DOHH2 (cell line): ENCODE measurements around the gene UTY.

Source experiments
- H3F3A ChIP-seq: fragments of 200-600 bp; sonication (generic), shearing (Covaris generic); 2 replicates; pipeline ENCODE4 v1.6.0; 2016; ENCODE audit warnings: antibody characterized with exemption, mild to moderate bottlenecking; ENCODE audit not compliant: control insufficient read depth, insufficient read depth
- H3K27ac ChIP-seq: fragments of 200-600 bp; sonication (generic); 2 replicates; pipeline ENCODE4 v1.5.1; 2014; ENCODE audit warnings: low read depth, mild to moderate bottlenecking, low read length, moderate library complexity
- H3K27me3 ChIP-seq: fragments of 200-600 bp; sonication (generic); 2 replicates; pipeline ENCODE4 v1.6.1; 2014; ENCODE audit warnings: mild to moderate bottlenecking, low read length, mixed read lengths; ENCODE audit not compliant: control insufficient read depth
- H3K36me3 ChIP-seq: fragments of 200-600 bp; sonication (generic); 2 replicates; pipeline ENCODE4 v1.6.1; 2014; ENCODE audit warnings: mild to moderate bottlenecking, low read length, moderate library complexity, mixed read lengths; ENCODE audit not compliant: control insufficient read depth
- H3K4me1 ChIP-seq: fragments of 200-600 bp; sonication (generic); 2 replicates; pipeline ENCODE4 v1.6.1; 2014; ENCODE audit warnings: mild to moderate bottlenecking, low read length, mixed read lengths; ENCODE audit not compliant: control insufficient read depth
- H3K4me2 ChIP-seq: fragments of 200-600 bp; sonication (generic); 2 replicates; pipeline ENCODE4 v1.6.0; 2014; ENCODE audit warnings: mild to moderate bottlenecking, low read length, moderate library complexity
- H3K4me3 ChIP-seq: fragments of 200-600 bp; sonication (generic); 2 replicates; pipeline ENCODE4 v1.5.1; 2014; ENCODE audit warnings: mild to moderate bottlenecking, low read length, mixed read lengths
- H3K79me2 ChIP-seq: fragments of 200-600 bp; sonication (generic); 2 replicates; pipeline ENCODE4 v1.6.1; 2014; ENCODE audit warnings: mild to moderate bottlenecking, low read length, mixed read lengths; ENCODE audit not compliant: control insufficient read depth
- H3K9me2 ChIP-seq: fragments of 200-600 bp; sonication (generic); replicated peaks from 2 replicates; pipeline ENCODE4 v1.6.1; 2014; ENCODE audit warnings: mild to moderate bottlenecking, low read length, mixed read lengths; ENCODE audit not compliant: control insufficient read depth
- H3K9me3 ChIP-seq: fragments of 200-600 bp; sonication (generic); 2 replicates; pipeline ENCODE4 v1.6.1; 2014; ENCODE audit warnings: antibody characterized with exemption, low read length, mixed read lengths; ENCODE audit not compliant: control insufficient read depth, insufficient read depth
- H4K20me1 ChIP-seq: fragments of 200-600 bp; sonication (generic); 2 replicates; pipeline ENCODE4 v1.6.0; 2014; ENCODE audit warnings: low read depth, mild to moderate bottlenecking, antibody characterized with exemption, low read length, moderate library complexity; ENCODE audit not compliant: control insufficient read depth, insufficient read depth
- EZH2phosphoT487 ChIP-seq: fragments of 200-600 bp; sonication (generic); IDR thresholded peaks from 2 replicates; pipeline ENCODE4 v1.6.1; 2017; ENCODE audit warnings: borderline replicate concordance, mild to moderate bottlenecking, antibody characterized with exemption, low read length, moderate library complexity, mixed read lengths
- TF ChIP-seq, protein P1 (sequence below): fragments of 200-600 bp; sonication (generic); IDR thresholded peaks from one replicate; pipeline ENCODE4 v1.5.1; 2014; ENCODE audit warnings: antibody characterized with exemption, mild to moderate bottlenecking, low read depth, low read length; ENCODE audit not compliant: poor library complexity, severe bottlenecking

The UTY gene

DNA sequence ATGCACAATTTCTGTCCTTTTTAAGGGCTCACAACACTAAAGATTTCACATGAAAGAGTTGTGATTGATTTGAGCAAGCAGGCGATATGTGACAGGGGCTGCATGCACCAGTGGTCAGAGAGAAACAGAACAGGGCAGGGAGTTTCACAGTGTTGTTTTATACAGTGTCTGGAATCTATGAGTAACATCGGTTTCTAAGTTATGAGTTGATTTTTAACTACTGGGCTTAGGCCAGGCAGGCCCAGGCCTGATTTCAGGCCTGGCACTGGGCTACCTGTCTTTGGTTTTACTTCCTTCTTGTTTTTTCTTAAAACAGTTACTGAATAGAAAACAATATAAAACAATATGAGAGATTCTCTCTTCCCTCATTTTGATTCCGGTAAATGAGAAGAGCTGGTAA is 13.9 kb upstream of the UTY start:
- H3K27ac ChIP-seq = no peak overlapping the region
- H3K9me3 ChIP-seq = no peaks in the 10 kb centered on the region
- no peak overlapping the region for H3K4me2 ChIP-seq

DNA sequence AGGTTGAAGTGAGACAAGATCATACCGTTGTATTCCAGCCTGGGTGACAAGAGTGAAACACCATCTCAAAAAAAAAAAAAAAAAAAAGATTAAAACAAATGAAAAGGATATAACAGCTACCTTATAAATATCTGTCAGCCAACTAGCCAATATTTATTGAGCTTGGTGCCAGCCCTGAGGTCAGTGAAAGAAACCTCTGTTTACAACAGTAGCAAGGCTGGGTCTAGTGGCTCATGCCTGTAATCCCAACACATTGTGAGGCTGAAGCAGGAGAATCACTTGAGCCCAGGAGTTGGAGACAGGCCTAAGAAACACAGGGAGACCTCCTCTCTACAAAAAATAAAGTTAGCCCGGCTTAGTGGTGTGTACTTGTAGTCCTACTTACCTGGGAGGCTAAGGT is 12.6 kb upstream of the UTY start:
- H3K4me3 ChIP-seq = no peak overlapping the region
- H3K9me3 ChIP-seq = no peaks in the 10 kb centered on the region
- H3K79me2 ChIP-seq = no peaks in the 10 kb centered on the region
- no peaks in the 10 kb centered on the region for H3F3A ChIP-seq
- no peaks in the 10 kb centered on the region for H4K20me1 ChIP-seq
- H3K9me2 ChIP-seq = no peaks in the 10 kb centered on the region
- no peak for TF ChIP-seq EZH2phosphoT487
- TF ChIP-seq, protein P1, sequence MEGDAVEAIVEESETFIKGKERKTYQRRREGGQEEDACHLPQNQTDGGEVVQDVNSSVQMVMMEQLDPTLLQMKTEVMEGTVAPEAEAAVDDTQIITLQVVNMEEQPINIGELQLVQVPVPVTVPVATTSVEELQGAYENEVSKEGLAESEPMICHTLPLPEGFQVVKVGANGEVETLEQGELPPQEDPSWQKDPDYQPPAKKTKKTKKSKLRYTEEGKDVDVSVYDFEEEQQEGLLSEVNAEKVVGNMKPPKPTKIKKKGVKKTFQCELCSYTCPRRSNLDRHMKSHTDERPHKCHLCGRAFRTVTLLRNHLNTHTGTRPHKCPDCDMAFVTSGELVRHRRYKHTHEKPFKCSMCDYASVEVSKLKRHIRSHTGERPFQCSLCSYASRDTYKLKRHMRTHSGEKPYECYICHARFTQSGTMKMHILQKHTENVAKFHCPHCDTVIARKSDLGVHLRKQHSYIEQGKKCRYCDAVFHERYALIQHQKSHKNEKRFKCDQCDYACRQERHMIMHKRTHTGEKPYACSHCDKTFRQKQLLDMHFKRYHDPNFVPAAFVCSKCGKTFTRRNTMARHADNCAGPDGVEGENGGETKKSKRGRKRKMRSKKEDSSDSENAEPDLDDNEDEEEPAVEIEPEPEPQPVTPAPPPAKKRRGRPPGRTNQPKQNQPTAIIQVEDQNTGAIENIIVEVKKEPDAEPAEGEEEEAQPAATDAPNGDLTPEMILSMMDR = no peak
- H3K4me1 ChIP-seq = no peaks in the 10 kb centered on the region
- no peaks in the 10 kb centered on the region for H3K27me3 ChIP-seq
- no peak overlapping the region for H3K4me2 ChIP-seq
- no peak overlapping the region for H3K27ac ChIP-seq
- H3K36me3 ChIP-seq = no peaks in the 10 kb centered on the region

More for the DNA sequence above, 13.9 kb upstream of the UTY start:
- H3F3A ChIP-seq = no peaks in the 10 kb centered on the region
- no peaks in the 10 kb centered on the region for H3K4me1 ChIP-seq
- H3K79me2 ChIP-seq = no peaks in the 10 kb centered on the region
- H3K4me3 ChIP-seq = no peak overlapping the region
- H4K20me1 ChIP-seq = no peaks in the 10 kb centered on the region
- TF ChIP-seq, protein P1 = no peak
- TF ChIP-seq EZH2phosphoT487 = no peak
- no peaks in the 10 kb centered on the region for H3K27me3 ChIP-seq
- no peaks in the 10 kb centered on the region for H3K9me2 ChIP-seq
- H3K36me3 ChIP-seq = no peaks in the 10 kb centered on the region

DNA sequence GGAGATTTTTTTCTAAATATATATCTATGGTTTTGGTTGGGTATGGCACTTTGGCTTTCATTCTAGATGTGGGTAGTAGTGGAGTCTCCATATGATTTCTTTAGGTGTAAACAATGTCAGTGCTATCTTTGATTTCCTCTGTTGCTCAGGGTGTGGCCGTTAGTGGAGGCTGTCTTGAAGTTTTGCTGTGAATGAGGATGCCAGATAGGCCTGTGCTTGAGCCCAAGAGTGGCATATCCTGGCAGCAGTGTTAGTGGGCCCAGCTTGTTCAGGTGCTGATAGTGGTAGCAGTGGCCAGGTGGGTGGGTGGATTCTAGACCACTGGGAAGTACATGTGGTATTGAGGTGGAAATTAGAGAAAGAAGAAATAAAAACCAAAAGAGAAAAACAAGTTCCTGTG is 8.9 kb upstream of the UTY start:
- H3K27ac ChIP-seq = no peak overlapping the region
- no peaks in the 10 kb centered on the region for H3F3A ChIP-seq
- no peak overlapping the region for H3K4me2 ChIP-seq
- no peaks in the 10 kb centered on the region for H3K4me1 ChIP-seq
- TF ChIP-seq, protein P1 = no peak
- no peak for TF ChIP-seq EZH2phosphoT487
- H3K4me3 ChIP-seq = no peak overlapping the region
- no peaks in the 10 kb centered on the region for H3K9me2 ChIP-seq
- no peaks in the 10 kb centered on the region for H3K9me3 ChIP-seq
- no peaks in the 10 kb centered on the region for H3K36me3 ChIP-seq
- no peaks in the 10 kb centered on the region for H3K27me3 ChIP-seq
- H4K20me1 ChIP-seq = no peaks in the 10 kb centered on the region
- H3K79me2 ChIP-seq = no peaks in the 10 kb centered on the region

DNA sequence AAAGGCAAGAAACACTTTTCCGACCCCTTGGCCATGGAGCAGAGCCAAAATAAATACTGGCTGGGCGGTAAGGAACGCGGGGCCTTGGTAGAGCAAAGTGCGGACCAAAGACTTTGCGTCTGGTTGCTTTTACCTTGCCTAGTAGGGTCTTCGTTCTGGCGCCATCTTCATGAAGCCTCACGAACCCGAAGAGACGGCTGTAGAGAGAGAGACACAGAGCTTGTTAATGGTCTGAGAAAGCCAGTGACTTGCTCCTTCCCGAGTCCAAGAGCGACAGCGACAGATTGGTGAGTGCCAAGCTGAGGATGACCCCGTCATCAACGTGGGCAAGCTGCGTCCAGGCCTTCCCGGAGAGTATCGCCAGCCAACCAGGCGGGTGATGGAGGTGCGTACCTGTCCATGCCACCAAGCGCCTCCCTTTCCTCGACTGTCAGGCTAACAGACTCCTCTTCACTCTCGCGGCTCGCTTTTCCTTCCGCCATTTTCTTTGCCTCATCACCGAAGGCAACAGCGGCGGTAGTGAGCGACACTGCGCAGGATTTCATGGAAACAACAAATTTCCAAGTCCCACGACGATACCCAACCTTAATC is 617 bp downstream of the UTY start:
- Histone ChIP-seq H3K36me3 (peaks cover 42% of the 10 kb centered on the region), H3K27me3 (no peaks in the 10 kb centered on the region), H3K4me1 (peaks cover 27% of the 10 kb centered on the region), H3K4me2 (peak overlapping the region; percentile 87), H3K27ac (peak overlapping the region; percentile 80), H3K79me2 (peaks cover 60% of the 10 kb centered on the region), H3K9me2 (no peaks in the 10 kb centered on the region), H3K9me3 (no peaks in the 10 kb centered on the region), H4K20me1 (no peaks in the 10 kb centered on the region), H3F3A (no peaks in the 10 kb centered on the region), H3K4me3 (peak overlapping the region; percentile 83)
- no peak for TF ChIP-seq EZH2phosphoT487
- TF ChIP-seq, protein P1 = no peak
